Skeletal muscle cell (primary cell): ENCODE data around the gene CAPN10.

ENCODE experiments used
- DNase-seq: peaks from one replicate; pipeline ENCODE4 v3.0.0-alpha.2; 2010; ENCODE audit warnings: low read depth
- H3K4me3 ChIP-seq: 2 replicates; pipeline ENCODE4 v1.5.1; 2011; ENCODE audit warnings: low read depth, mild to moderate bottlenecking, control low read depth, low read length, moderate library complexity

Gene CAPN10

GRCh38 chr2:240645346-240645745 lies 58.8 kb downstream of the CAPN10 start:
- DNase-seq, result no peak
- H3K4me3 ChIP-seq, result no peak overlapping the region

GRCh38 chr2:240645801-240646175 lies 59.3 kb downstream of the CAPN10 start:
- H3K4me3 ChIP-seq, result no peak overlapping the region
- no peak for DNase-seq

GRCh38 chr2:240646176-240646899 lies 59.8 kb downstream of the CAPN10 start:
- no peak for DNase-seq

GRCh38 chr2:240646900-240647502 lies 60.5 kb downstream of the CAPN10 start:
- H3K4me3 ChIP-seq, result no peak overlapping the region
- no peak for DNase-seq

More at GRCh38 chr2:240646176-240646899, 59.8 kb downstream of the CAPN10 start:
- H3K4me3 ChIP-seq, result no peak overlapping the region

- H3K4me3 ChIP-seq, result no peak overlapping the region
- no peak for DNase-seq
Observed at GRCh38 chr2:240647503-240648154, 61.1 kb downstream of the CAPN10 start.

GRCh38 chr2:240648155-240648649 lies 61.7 kb downstream of the CAPN10 start:
- no peak overlapping the region for H3K4me3 ChIP-seq
- no peak for DNase-seq
